Heart left ventricle (tissue), 13 donors: ENCODE results near the gene SND1.

ENCODE experiments used
- CTCF ChIP-seq, 12 donors: fragments of 200-600 bp; sonication (generic) in 4 of 12; IDR thresholded peaks; one replicate each; pipeline versions ENCODE4 v1.5.0 to v1.8.0; 2018 to 2022; ENCODE audit warnings: antibody characterized with exemption in 12 of 12, mild to moderate bottlenecking in 5 of 12
- POLR2A ChIP-seq, 2 donors: fragments of 450-650 bp; IDR thresholded peaks; one replicate each; pipeline ENCODE4 v1.6.1; 2017; ENCODE audit warnings: antibody characterized with exemption in 2 of 2, mild to moderate bottlenecking in 2 of 2, moderate library complexity in 2 of 2
- donor health status: ischemic (EF 13 %, LVEDD 7.1; RV severe dilation, severe dysfunction).
- donor health status: DM: no; HTN: yes; CAD: no.
- donor health status: DM: no; HTN: no; CAD: no.
- donor health status: ischemic (EF 25% LVEDD 6.9; RV normal size, moderate dysfunction).
- donor health status: ischemic (EF 25% LVEDD 5.7; RV mildly dilated, moderate dysfunction).
- donor health status: ischemic (EF 35%, LVEDD 5.7; RV mildly dilated, moderate dysfunction).
- donor health status: nonischemic (EF 11% LVEDD 7.7; RV severe dilation, severe dysfunction).
- donor health status: DM: yes; HTN: yes; CAD: no.
- donor health status: PGD.
- donor health status: ischemic (EF 29% LVEDD 5.4; RV normal size, mild dysfunction).
- donor health status: nonischemic (EF 23%, LVEDD 6.1; RV moderate dilation, normal function).

DNA sequence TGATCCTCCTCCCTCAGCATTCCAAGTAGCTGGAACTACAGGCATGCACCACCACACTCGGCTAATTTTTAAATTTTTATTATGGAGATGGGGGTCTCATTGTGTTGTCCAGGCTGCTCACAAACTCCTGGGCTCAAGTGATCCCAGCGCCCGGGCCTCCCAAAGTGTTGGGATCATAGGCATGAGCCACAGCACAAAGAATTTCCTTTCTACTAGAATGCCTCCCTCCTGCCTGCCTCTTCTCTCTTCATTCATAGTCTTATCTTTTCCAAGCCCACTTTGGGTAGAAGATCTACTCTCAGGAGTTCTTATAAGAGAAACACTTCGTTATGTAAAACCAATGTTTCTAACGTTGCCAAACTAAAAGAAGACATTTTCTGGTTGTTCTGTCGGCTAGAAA, 235.1 kb downstream of the SND1 start:
- TF ChIP-seq CTCF (IDR thresholded peaks at IDR 0.05) (no peak), POLR2A (IDR thresholded peaks at IDR 0.05) (no peak)
